GM10266 (cell line): ENCODE results near the gene TLE5.

ENCODE experiments used
- DNase-seq: peaks from one replicate; pipeline ENCODE4 v3.0.0; 2012; ENCODE audit errors: extremely low spot score
- TF ChIP-seq, protein P1 (sequence below): IDR thresholded peaks from 2 replicates; pipeline ENCODE4 v1.5.1; 2012; ENCODE audit warnings: mild to moderate bottlenecking, low read depth; ENCODE audit not compliant: control insufficient read depth, insufficient read depth; ENCODE audit errors: missing control alignments

Gene TLE5

DNA sequence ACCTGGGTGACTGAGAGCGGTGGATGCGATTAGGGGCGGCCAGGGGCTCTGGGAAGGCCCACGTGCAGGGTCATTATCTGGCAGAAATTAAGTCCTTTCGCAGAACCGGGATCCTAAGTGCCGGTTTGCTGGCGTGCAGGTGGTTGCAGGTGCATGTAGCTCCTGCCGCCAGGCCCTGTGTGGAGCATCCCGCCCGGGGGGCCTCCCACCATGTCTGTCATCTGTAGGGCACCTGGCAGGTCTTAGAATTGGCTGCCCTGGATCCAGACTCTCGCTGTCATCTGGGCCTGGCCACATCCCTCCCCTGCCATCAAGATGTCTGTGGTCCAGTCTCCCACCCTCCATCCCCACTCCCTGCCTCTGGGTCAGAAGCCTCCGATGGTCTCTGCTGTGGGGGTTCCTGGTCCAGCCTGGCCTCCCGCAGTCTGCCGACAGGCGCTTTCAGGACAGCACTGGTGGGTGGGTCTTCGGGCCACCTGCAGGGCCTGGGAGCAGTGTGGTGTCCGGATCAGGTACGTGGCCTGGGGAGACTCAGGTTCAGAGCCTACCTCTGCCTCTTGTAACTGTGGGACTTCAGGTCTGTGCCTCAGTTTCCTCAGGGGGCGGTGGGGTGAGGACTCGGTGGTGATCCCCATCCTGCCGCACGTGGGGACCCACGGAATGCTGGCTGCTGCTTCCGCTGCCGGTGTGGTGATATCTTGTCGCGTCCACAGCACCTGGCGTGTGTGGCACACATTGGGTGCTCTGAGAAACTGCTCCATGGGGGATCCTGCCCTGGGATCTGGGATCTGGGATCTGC, 37.3 kb upstream of the TLE5 start:
- TF ChIP-seq, protein P1, sequence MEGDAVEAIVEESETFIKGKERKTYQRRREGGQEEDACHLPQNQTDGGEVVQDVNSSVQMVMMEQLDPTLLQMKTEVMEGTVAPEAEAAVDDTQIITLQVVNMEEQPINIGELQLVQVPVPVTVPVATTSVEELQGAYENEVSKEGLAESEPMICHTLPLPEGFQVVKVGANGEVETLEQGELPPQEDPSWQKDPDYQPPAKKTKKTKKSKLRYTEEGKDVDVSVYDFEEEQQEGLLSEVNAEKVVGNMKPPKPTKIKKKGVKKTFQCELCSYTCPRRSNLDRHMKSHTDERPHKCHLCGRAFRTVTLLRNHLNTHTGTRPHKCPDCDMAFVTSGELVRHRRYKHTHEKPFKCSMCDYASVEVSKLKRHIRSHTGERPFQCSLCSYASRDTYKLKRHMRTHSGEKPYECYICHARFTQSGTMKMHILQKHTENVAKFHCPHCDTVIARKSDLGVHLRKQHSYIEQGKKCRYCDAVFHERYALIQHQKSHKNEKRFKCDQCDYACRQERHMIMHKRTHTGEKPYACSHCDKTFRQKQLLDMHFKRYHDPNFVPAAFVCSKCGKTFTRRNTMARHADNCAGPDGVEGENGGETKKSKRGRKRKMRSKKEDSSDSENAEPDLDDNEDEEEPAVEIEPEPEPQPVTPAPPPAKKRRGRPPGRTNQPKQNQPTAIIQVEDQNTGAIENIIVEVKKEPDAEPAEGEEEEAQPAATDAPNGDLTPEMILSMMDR: no peak
- DNase-seq: no peak

DNA sequence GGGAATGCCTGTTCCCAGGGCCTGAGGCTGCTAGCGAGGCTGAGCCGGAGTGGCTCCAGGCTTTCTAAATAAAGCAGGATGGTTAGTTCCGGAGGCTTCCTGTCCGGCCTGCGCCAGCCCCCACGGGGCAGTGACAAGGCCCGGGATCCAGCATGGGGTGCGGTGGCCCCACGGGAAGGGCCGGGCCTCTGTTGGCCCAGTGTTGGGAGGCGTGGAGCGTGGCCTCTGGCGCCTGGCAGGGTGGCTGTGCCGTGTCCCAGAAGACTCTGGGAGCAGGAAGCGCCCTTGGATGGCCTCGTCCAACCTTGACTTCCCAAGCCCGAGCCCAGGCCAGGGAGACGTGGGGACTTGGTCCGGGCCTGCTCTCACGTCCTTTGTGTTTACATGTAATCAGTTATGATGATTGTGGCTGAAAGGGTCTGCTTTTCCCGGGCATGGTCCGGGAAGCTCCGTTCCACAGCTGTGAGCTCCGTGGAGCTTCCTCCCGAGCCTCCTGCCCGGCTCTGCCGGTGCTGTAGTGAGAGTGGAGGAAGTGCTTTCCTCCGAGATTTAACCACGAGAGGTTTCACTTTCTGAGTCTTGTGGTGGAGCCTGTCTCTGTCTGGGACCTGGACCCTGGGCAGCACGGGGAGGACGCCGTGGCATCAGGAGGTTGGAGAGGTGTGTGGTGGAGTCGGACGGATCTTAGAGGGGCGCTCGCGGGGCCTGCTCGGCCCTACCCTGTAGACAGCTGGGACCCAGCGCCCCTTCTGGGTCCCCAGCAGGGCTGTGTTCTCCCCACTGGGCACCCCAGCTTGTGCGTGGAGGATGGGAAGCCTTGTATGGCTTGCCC, 36.4 kb upstream of the TLE5 start:
- TF ChIP-seq, protein P1: no peak
- no peak for DNase-seq

DNA sequence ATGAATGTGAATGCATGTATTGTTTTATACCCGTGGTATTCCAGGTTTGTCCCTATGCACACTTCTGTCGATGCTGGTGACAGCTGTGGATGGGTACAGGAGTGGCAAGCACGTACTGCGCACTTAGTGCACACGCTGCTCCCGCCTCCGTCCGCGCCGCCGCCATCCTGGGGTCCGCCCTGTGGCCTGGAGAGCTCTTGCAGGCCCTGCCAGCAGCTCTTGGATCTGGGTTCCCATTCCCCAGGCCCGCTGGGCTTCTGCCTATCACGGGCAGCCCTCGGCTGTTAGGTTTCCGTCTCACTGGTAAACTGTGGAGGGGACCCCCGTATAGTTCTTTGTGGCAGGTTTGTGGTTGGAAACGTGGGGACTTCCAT, 35.8 kb upstream of the TLE5 start:
- DNase-seq: no peak
- TF ChIP-seq, protein P1: no peak

DNA sequence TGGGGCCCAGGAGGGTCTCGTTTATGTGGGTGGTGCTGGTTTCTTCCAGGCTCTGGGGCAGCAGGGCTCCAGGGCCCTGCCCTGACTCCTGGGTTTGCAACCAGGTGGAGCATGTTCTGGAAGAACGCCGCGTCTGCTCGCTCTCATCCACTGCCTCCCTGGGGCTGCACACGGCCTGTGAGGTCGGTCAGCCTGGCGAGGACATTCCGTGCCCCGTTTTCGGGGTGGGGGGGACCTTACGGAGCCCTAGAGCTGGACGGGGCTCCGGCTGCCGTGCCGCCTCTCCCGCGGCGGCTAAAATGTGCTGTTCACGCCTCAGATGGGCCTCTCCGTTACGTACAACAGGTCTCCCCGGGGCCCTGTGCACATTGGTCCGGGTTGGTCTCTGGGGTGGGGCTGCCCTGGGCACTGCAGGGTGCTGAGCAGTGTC, 35.2 kb upstream of the TLE5 start:
- no peak for DNase-seq
- TF ChIP-seq, protein P1: no peak

DNA sequence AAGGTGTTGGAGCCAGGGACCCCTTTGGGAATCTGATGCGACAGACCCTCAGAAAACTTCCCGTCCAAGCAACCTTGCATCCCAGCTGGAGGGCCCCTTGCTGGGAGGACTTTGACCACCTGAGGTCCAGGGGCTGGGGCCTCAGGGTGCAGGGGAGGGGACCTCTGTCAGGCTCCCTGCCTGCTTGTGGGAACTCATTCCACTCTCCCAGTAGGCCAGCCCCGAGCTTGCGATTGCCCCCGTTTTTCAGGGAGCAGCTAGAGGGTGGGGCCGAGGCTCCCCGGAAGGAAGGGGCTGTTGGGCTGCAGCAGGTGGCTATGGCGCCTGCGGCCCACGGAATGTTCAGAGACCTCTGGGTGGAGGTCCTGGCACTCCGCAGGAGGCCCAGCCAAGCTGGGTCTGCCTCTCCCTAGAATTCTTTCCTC, 34.6 kb upstream of the TLE5 start:
- TF ChIP-seq, protein P1: no peak

DNA sequence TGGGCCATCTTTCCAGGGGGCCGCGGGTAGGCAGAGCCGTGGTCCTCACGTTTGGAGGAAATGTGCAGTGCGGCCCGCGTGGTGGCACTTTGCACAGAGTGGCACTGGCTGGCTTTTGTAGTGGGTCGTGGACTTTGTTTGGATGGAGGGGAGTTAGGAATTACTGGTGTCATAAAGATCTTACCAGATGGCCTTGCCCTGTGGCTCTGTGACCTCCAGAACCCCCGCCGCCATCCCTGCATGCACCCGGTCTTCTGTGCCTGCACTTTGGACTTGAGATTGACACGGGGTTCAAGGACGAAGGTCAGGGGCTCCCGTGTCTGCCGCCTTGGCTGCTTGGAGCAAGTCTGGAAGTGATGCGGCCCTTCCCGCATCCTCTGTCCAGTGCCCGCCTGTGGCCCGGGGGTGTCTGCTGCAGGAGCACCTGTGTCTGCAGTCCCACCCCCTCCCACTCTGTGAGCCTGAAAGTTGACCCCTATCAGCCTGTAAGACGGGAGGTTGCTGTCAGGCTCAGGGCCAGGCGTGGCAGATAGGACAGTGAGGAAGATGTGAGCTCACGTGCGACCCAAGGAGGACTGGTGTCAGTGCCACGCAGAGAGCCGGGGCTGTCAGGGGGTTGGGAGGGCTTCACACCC, 34.1 kb upstream of the TLE5 start:
- no peak for DNase-seq

More for the DNA sequence above, 34.6 kb upstream of the TLE5 start:
- DNase-seq: no peak

More for the DNA sequence above, 34.1 kb upstream of the TLE5 start:
- TF ChIP-seq, protein P1: no peak
